Mesendoderm (in vitro differentiated cells): ENCODE data around the gene ELOF1.

Experiments used
- DNase-seq: peaks from one replicate; pipeline ENCODE4 v3.0.0; 2013
- H2AK5ac ChIP-seq: 2 replicates; pipeline ENCODE4 v1.6.1; 2013; ENCODE audit warnings: low read length, inconsistent platforms
- H2BK120ac ChIP-seq: 2 replicates; pipeline ENCODE4 v1.6.1; 2013; ENCODE audit warnings: low read depth, mild to moderate bottlenecking, low read length, moderate library complexity, mixed read lengths
- H2BK15ac ChIP-seq: replicated peaks from 2 replicates; pipeline ENCODE4 v1.6.1; 2013; ENCODE audit warnings: low read depth, mild to moderate bottlenecking, moderate library complexity
- H2BK5ac ChIP-seq: 2 replicates; pipeline ENCODE4 v1.6.1; 2013; ENCODE audit warnings: low read length, inconsistent platforms
- H3K18ac ChIP-seq: 2 replicates; pipeline ENCODE4 v1.6.1; 2013; ENCODE audit warnings: mild to moderate bottlenecking, low read length, mixed read lengths
- H3K23ac ChIP-seq: one replicate; pipeline ENCODE4 v1.6.1; 2013; ENCODE audit warnings: low read length
- H3K27ac ChIP-seq: 2 replicates; pipeline ENCODE4 v1.5.1; 2013; ENCODE audit warnings: low read depth, mild to moderate bottlenecking, inconsistent platforms, low read length, moderate library complexity
- H3K27me3 ChIP-seq: 2 replicates; pipeline ENCODE4 v1.6.1; 2013; ENCODE audit warnings: low read length, control low read depth, mild to moderate bottlenecking, inconsistent platforms; ENCODE audit not compliant: insufficient read depth, poor library complexity
- H3K36me3 ChIP-seq: 2 replicates; pipeline ENCODE4 v1.6.1; 2013; ENCODE audit warnings: low read length, inconsistent platforms; ENCODE audit not compliant: control insufficient read depth, insufficient read depth
- H3K4ac ChIP-seq: one replicate; pipeline ENCODE4 v1.6.1; 2013; ENCODE audit warnings: low read depth, mild to moderate bottlenecking, low read length, moderate library complexity
- H3K4me1 ChIP-seq: 2 replicates; pipeline ENCODE4 v1.6.1; 2013; ENCODE audit warnings: low read depth, low read length, inconsistent platforms; ENCODE audit not compliant: control insufficient read depth
- H3K4me2 ChIP-seq: 2 replicates; pipeline ENCODE4 v1.6.1; 2013; ENCODE audit warnings: low read length
- H3K4me3 ChIP-seq: 2 replicates; pipeline ENCODE4 v1.5.1; 2013; ENCODE audit warnings: mild to moderate bottlenecking, low read length
- H3K56ac ChIP-seq: one replicate; pipeline ENCODE4 v1.6.1; 2013; ENCODE audit warnings: low read length
- H3K79me1 ChIP-seq: 2 replicates; pipeline ENCODE4 v1.6.1; 2013; ENCODE audit warnings: low read length, inconsistent platforms
- H3K79me2 ChIP-seq: 2 replicates; pipeline ENCODE4 v1.6.1; 2013; ENCODE audit warnings: mild to moderate bottlenecking, low read length; ENCODE audit not compliant: control insufficient read depth, insufficient read depth
- H3K9ac ChIP-seq: 2 replicates; pipeline ENCODE4 v1.6.1; 2013; ENCODE audit warnings: low read length, inconsistent platforms
- H4K5ac ChIP-seq: one replicate; pipeline ENCODE4 v1.6.1; 2013; ENCODE audit warnings: low read length
- H4K8ac ChIP-seq: one replicate; pipeline ENCODE4 v1.6.1; 2013; ENCODE audit warnings: low read depth, mild to moderate bottlenecking, control low read depth, low read length, moderate library complexity
- WGBS: extraction: QIAGEN DNeasy Blood & Tissue Kit; methylation state at CpG from one replicate; pipeline ENCODE4 v1.1.7; 2013; ENCODE audit warnings: low lambda C conversion rate, missing lambda C conversion rate; ENCODE audit not compliant: insufficient coverage; ENCODE audit errors: extremely low coverage; 5-methylcytosine and 5-hydroxymethylcytosine counted together

The ELOF1 gene

GRCh38 chr19:11506967-11507366 lies 52.1 kb downstream of the ELOF1 start:
- H3K79me1 ChIP-seq = no peaks in the 10 kb centered on the region
- H3K36me3 ChIP-seq = no peaks in the 10 kb centered on the region
- no peak overlapping the region for H2BK120ac ChIP-seq
- H3K9ac ChIP-seq = no peak overlapping the region
- no peak overlapping the region for H3K23ac ChIP-seq
- no peak overlapping the region for H4K5ac ChIP-seq
- no peak overlapping the region for H3K4ac ChIP-seq
- H3K27ac ChIP-seq = no peak overlapping the region
- H2AK5ac ChIP-seq = no peak overlapping the region
- H3K27me3 ChIP-seq = no peaks in the 10 kb centered on the region
- H2BK15ac ChIP-seq = no peak overlapping the region
- H3K4me1 ChIP-seq = peaks cover 4% of the 10 kb centered on the region
- DNase-seq = no peak
- H2BK5ac ChIP-seq = no peak overlapping the region
- H3K4me3 ChIP-seq = no peak overlapping the region
- no CpG with 5 or more reads among the region's 6 CpGs for WGBS
- no peaks in the 10 kb centered on the region for H3K79me2 ChIP-seq
- no peak overlapping the region for H3K18ac ChIP-seq
- no peak overlapping the region for H4K8ac ChIP-seq
- H3K56ac ChIP-seq = no peak overlapping the region
- H3K4me2 ChIP-seq = no peak overlapping the region

- no peak overlapping the region for H3K4me3 ChIP-seq
- H4K5ac ChIP-seq = no peak overlapping the region
- no peaks in the 10 kb centered on the region for H3K79me1 ChIP-seq
- no peak overlapping the region for H3K23ac ChIP-seq
- no peaks in the 10 kb centered on the region for H3K36me3 ChIP-seq
- no peak overlapping the region for H2AK5ac ChIP-seq
- H3K27ac ChIP-seq = no peak overlapping the region
- H3K4me2 ChIP-seq = peak overlapping the region; percentile 80
- no peak overlapping the region for H2BK15ac ChIP-seq
- H2BK120ac ChIP-seq = no peak overlapping the region
- H3K79me2 ChIP-seq = no peaks in the 10 kb centered on the region
- H3K9ac ChIP-seq = peak overlapping the region; percentile 81
- no peak overlapping the region for H3K4ac ChIP-seq
- peaks cover 4% of the 10 kb centered on the region for H3K4me1 ChIP-seq
- H3K18ac ChIP-seq = no peak overlapping the region
- DNase-seq = no peak
- H2BK5ac ChIP-seq = peak overlapping the region; percentile 48
- peak overlapping the region; percentile 87 for H3K56ac ChIP-seq
- peak overlapping the region; percentile 7 for H4K8ac ChIP-seq
- no CpG with 5 or more reads among the region's 20 CpGs for WGBS
- H3K27me3 ChIP-seq = no peaks in the 10 kb centered on the region
Observed at GRCh38 chr19:11506101-11506555, 52.9 kb downstream of the ELOF1 start.

- H2AK5ac ChIP-seq = no peak within 1 kb of the TSS
- peak within 1 kb of the TSS; percentile 94 for H3K4me2 ChIP-seq
- H3K27ac ChIP-seq = peak within 1 kb of the TSS; percentile 81
- H4K5ac ChIP-seq = no peak within 1 kb of the TSS
- H3K4me1 ChIP-seq = peaks cover 4% of the 10 kb centered on the region
- no peaks in the 10 kb centered on the region for H3K79me2 ChIP-seq
- H3K36me3 ChIP-seq = no peaks in the 10 kb centered on the region
- DNase-seq = peak; percentile 97
- H3K27me3 ChIP-seq = no peaks in the 10 kb centered on the region
- H2BK15ac ChIP-seq = no peak within 1 kb of the TSS
- peak within 1 kb of the TSS; percentile 64 for H3K4ac ChIP-seq
- no peak within 1 kb of the TSS for H3K23ac ChIP-seq
- H2BK120ac ChIP-seq = no peak within 1 kb of the TSS
- peak within 1 kb of the TSS; percentile 30 for H4K8ac ChIP-seq
- H3K9ac ChIP-seq = peak within 1 kb of the TSS; percentile 81
- no CpG with 5 or more reads among the region's 65 CpGs for WGBS
- H3K18ac ChIP-seq = peak within 1 kb of the TSS; percentile 70
- H3K56ac ChIP-seq = peak within 1 kb of the TSS; percentile 99
- H3K4me3 ChIP-seq = peak within 1 kb of the TSS; percentile 72
- H3K79me1 ChIP-seq = no peaks in the 10 kb centered on the region
- peak within 1 kb of the TSS; percentile 48 for H2BK5ac ChIP-seq
Observed at GRCh38 chr19:11505504-11506100, 53.4 kb downstream of the ELOF1 start, which contains the start of gene ZNF653. Gene ZNF653 (minus strand): TSS chr19:11505839. CDS start chr19:11505786, 53 bp downstream.

GRCh38 chr19:11505032-11505503 lies 54.0 kb downstream of the ELOF1 start:
- H3K56ac ChIP-seq = peak overlapping the region; percentile 99
- H3K9ac ChIP-seq = peak overlapping the region; percentile 80
- peak overlapping the region; percentile 70 for H3K18ac ChIP-seq
- H4K5ac ChIP-seq = no peak overlapping the region
- H3K79me1 ChIP-seq = no peaks in the 10 kb centered on the region
- peak overlapping the region; percentile 72 for H3K4me3 ChIP-seq
- no peak overlapping the region for H2BK15ac ChIP-seq
- H3K4me2 ChIP-seq = peak overlapping the region; percentile 94
- H3K4me1 ChIP-seq = peaks cover 4% of the 10 kb centered on the region
- peak overlapping the region; percentile 64 for H3K4ac ChIP-seq
- H3K27ac ChIP-seq = peak overlapping the region; percentile 81
- DNase-seq = peak; percentile 98
- H2BK120ac ChIP-seq = no peak overlapping the region
- H2AK5ac ChIP-seq = no peak overlapping the region
- no peaks in the 10 kb centered on the region for H3K79me2 ChIP-seq
- no peak overlapping the region for H2BK5ac ChIP-seq
- no peaks in the 10 kb centered on the region for H3K27me3 ChIP-seq
- WGBS = no CpG with 5 or more reads among the region's 33 CpGs
- H3K23ac ChIP-seq = no peak overlapping the region
- no peaks in the 10 kb centered on the region for H3K36me3 ChIP-seq
- H4K8ac ChIP-seq = peak overlapping the region; percentile 30

GRCh38 chr19:11504502-11505031 lies 54.5 kb downstream of the ELOF1 start:
- peaks cover 4% of the 10 kb centered on the region for H3K4me1 ChIP-seq
- peak overlapping the region; percentile 90 for H3K56ac ChIP-seq
- H2AK5ac ChIP-seq = no peak overlapping the region
- no peaks in the 10 kb centered on the region for H3K27me3 ChIP-seq
- H3K4me2 ChIP-seq = peak overlapping the region; percentile 94
- no peak overlapping the region for H3K4ac ChIP-seq
- peak overlapping the region; percentile 77 for H3K9ac ChIP-seq
- WGBS = no CpG with 5 or more reads among the region's 7 CpGs
- H2BK15ac ChIP-seq = no peak overlapping the region
- no peak overlapping the region for H3K27ac ChIP-seq
- no peaks in the 10 kb centered on the region for H3K36me3 ChIP-seq
- no peak overlapping the region for H4K5ac ChIP-seq
- H2BK120ac ChIP-seq = no peak overlapping the region
- peak overlapping the region; percentile 59 for H3K4me3 ChIP-seq
- no peak overlapping the region for H3K18ac ChIP-seq
- H4K8ac ChIP-seq = no peak overlapping the region
- no peaks in the 10 kb centered on the region for H3K79me2 ChIP-seq
- DNase-seq = no peak
- H3K79me1 ChIP-seq = no peaks in the 10 kb centered on the region
- H3K23ac ChIP-seq = no peak overlapping the region
- no peak overlapping the region for H2BK5ac ChIP-seq
